Suprapubic skin (tissue), 4 donors: ENCODE results near the gene CACNG6.

ENCODE experiments used
- POLR2A ChIP-seq, 2 donors: fragments of 450-650 bp; IDR thresholded peaks; one replicate each; pipeline ENCODE4 v1.6.1; 2017; ENCODE audit warnings: antibody characterized with exemption in 2 of 2, mild to moderate bottlenecking in 2 of 2, moderate library complexity in 2 of 2
- POLR2AphosphoS5 ChIP-seq, 3 donors: sonication (generic); formaldehyde crosslinking; IDR thresholded peaks; one replicate each; pipeline ENCODE4 v1.6.1; 2017; ENCODE audit warnings: antibody characterized with exemption in 3 of 3
- TF ChIP-seq, protein P1 (sequence below), 2 donors: fragments of 200-600 bp in 1 of 2; fragments of 450-650 bp in 1 of 2; sonication (generic) in 1 of 2; IDR thresholded peaks; one replicate each; pipeline ENCODE4 v1.5.1; 2016 to 2019; ENCODE audit warnings: antibody characterized with exemption in 2 of 2, mild to moderate bottlenecking in 1 of 2, moderate library complexity in 1 of 2

DNA sequence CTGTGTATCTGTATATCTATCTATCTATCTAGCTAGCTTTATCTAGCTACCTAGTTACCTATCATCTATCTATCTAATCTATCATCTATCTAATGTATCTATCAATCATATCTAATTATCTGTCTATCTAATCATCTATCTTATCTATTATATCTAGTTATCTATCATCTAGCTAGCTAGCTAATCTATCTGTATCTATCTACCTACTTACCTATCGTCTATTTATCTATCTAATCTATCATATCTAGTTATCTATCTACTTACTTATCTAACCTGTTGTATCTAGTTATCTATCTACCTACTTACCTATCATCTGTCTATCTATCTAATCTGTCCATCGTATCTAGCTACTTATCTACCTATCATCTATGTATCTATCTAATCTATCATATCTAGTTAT is 54.3 kb downstream of the CACNG6 start:
- TF ChIP-seq, protein P1, sequence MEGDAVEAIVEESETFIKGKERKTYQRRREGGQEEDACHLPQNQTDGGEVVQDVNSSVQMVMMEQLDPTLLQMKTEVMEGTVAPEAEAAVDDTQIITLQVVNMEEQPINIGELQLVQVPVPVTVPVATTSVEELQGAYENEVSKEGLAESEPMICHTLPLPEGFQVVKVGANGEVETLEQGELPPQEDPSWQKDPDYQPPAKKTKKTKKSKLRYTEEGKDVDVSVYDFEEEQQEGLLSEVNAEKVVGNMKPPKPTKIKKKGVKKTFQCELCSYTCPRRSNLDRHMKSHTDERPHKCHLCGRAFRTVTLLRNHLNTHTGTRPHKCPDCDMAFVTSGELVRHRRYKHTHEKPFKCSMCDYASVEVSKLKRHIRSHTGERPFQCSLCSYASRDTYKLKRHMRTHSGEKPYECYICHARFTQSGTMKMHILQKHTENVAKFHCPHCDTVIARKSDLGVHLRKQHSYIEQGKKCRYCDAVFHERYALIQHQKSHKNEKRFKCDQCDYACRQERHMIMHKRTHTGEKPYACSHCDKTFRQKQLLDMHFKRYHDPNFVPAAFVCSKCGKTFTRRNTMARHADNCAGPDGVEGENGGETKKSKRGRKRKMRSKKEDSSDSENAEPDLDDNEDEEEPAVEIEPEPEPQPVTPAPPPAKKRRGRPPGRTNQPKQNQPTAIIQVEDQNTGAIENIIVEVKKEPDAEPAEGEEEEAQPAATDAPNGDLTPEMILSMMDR (IDR thresholded peaks at IDR 0.05): no peak
- TF ChIP-seq POLR2A (IDR thresholded peaks at IDR 0.05): no peak
- TF ChIP-seq POLR2AphosphoS5 (IDR thresholded peaks at IDR 0.05): no peak
